Lower leg skin (tissue), 4 donors: ENCODE data around the gene HOXD13. TPM values are rescaled to one million over a fixed set of nuclear protein-coding genes. Genes with fewer than 3 reads are reported as not detected.
A peak's percentile ranks its signal among the peaks of the same experiment; 100 is the strongest.

ENCODE experiments used
- DNase-seq, 2 donors: peaks; one replicate each; pipeline ENCODE4 v3.0.0-alpha.2; 2019; ENCODE audit warnings: low spot score in 2 of 2
- H3K4me3 ChIP-seq: fragments of 200-600 bp; sonication (generic); 2 replicates; pipeline ENCODE4 v1.5.1; 2017; ENCODE audit warnings: mild to moderate bottlenecking, low read depth; ENCODE audit not compliant: poor library complexity, severe bottlenecking
- CTCF ChIP-seq, 3 donors: fragments of 450-650 bp; IDR thresholded peaks; one replicate each; pipeline ENCODE4 v1.5.1; 2016; ENCODE audit warnings: antibody characterized with exemption in 3 of 3, mild to moderate bottlenecking in 3 of 3, moderate library complexity in 2 of 3
- POLR2A ChIP-seq, 2 donors: fragments of 450-650 bp; IDR thresholded peaks; one replicate each; pipeline ENCODE4 v1.6.1; 2016 to 2017; ENCODE audit warnings: antibody characterized with exemption in 2 of 2, mild to moderate bottlenecking in 1 of 2, moderate library complexity in 1 of 2
- WGBS, 2 donors: methylation state at CpG; one replicate each; pipeline ENCODE4 v1.1.5; 2018; 5-methylcytosine and 5-hydroxymethylcytosine counted together
- intact Hi-C: fragments of 100-400 bp; cut with DNase I; formaldehyde crosslinking; loops from one replicate; pipeline ENCODE4 v1.15.0; 2023; ENCODE audit warnings: low total_unique reads
- total RNA-seq, 4 donors: library from RNA; depleted of rRNA; stranded (reverse); fragments of >200 nt; gene quantifications; one replicate each; pipeline ENCODE4 v1.1.0, GENCODE V29; 2016

Gene HOXD13
- total RNA-seq, 4 donors from 2014 or later: 0.10 TPM; not detected in 3

- DNase-seq: peak in 1 of 2 donors; percentile 89
- 2 to 3% methylated on average over 68 to 72 of the region's 85 CpGs for WGBS, 2 donors
- intact Hi-C loops: loop anchor here (5.0 kb wide), 1 partner anchor 1290 kb away; no protein-coding TSS in a partner anchor
- peak within 1 kb of the TSS; percentile 27 for H3K4me3 ChIP-seq
- TF ChIP-seq CTCF (IDR thresholded peaks at IDR 0.05) (no peak), POLR2A (IDR thresholded peaks at IDR 0.05) (no peak)
Measured at GRCh38 chr2:176106581-176107539, 14.3 kb downstream of the HOXD13 start, which contains the start of gene HOXD11. TSS of gene HOXD11 (plus strand) at chr2:176107280. CDS start at chr2:176107356, 76 bp downstream.

DNA sequence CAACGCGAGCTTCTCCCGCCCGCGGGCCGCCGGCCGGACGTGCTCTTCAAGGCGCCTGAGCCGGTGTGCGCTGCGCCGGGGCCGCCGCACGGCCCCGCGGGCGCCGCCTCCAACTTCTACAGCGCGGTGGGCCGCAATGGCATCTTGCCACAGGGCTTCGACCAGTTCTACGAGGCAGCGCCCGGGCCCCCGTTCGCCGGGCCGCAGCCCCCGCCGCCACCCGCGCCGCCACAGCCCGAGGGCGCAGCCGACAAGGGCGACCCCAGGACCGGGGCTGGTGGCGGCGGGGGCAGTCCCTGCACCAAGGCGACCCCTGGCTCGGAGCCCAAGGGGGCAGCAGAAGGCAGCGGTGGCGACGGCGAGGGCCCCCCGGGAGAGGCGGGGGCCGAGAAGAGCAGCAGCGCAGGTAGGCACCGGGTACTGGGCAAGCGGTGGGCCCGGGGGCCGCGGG is 15.2 kb downstream of the HOXD13 start:
- no peak for TF ChIP-seq POLR2A (IDR thresholded peaks at IDR 0.05)
- no peak for TF ChIP-seq CTCF (IDR thresholded peaks at IDR 0.05)
- intact Hi-C loops: loop anchor here (5.0 kb wide), 1 partner anchor 1290 kb away; no protein-coding TSS in a partner anchor
- H3K4me3 ChIP-seq: no peak overlapping the region
- 0 to 10% methylated on average over 2 to 8 of the region's 59 CpGs for WGBS, 2 donors
- peak in 1 of 2 donors; percentile 76 for DNase-seq

DNA sequence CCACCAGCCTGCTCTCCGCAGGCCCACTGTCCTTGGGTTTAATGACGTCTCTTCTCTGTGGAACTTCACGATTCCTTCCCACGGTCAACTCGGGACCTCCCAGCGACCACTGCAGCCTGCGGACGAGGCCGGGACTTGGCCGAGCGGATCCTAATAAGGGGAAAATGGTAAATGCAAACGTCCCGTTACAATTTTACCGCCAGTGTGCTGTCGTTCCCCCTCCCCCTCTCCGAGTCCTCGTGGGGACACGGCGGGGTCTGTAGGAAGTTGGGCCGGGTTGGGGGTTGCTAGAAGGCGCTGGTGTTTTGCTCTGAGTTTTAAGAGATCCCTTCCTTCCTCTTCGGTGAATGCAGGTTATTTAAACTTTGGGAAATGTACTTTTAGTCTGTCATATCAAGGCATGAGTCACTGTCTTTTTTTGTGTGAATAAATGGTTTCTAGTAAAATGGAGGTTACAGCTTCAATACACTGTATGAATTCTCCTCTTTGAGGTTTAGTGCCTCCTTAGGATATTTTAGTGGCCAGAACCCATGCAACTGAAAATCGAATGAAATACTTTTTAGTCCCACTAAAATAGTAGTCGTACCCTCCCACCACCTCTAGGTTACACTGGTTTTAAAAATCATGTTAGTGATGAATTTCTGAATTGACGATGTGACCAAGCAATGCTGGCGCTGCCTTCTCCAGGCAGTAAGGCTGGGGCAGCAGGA is 16.8 kb downstream of the HOXD13 start:
- TF ChIP-seq CTCF (IDR thresholded peaks at IDR 0.05) (no peak), POLR2A (IDR thresholded peaks at IDR 0.05) (no peak)
- intact Hi-C loops: loop anchor here (5.0 kb wide), 1 partner anchor 1288 kb away; no protein-coding TSS in a partner anchor
- no peak for DNase-seq
- H3K4me3 ChIP-seq: no peak overlapping the region
- 29 to 48% methylated on average over 26 of the region's 26 CpGs for WGBS, 2 donors

DNA sequence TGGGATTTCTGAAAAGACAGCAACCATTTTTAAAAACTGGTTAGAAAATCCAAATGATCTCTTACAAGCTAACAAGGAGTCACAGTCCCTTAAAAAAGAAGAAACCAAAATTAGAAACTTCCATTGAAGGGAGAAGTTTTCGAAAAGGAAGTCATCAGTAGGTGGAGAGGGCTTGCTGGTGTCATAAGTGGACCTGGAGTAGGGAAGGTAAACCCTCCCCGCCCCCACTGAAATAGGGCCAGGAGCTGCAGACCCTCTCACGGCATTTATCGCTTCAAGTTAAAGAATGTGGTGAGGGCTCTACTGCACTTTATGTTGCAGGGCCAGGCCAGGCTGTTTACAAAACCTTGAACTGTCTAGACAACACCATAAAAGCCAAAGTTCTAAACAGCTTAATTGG is 17.4 kb downstream of the HOXD13 start:
- intact Hi-C loops: loop anchor here (5.0 kb wide), 1 partner anchor 1287 kb away; no protein-coding TSS in a partner anchor
- H3K4me3 ChIP-seq: no peak overlapping the region
- TF ChIP-seq CTCF (IDR thresholded peaks at IDR 0.05) (no peak), POLR2A (IDR thresholded peaks at IDR 0.05) (no peak)
- DNase-seq: peak in 1 of 2 donors; percentile 70
- 44 to 54% methylated on average over 4 of the region's 4 CpGs for WGBS, 2 donors

DNA sequence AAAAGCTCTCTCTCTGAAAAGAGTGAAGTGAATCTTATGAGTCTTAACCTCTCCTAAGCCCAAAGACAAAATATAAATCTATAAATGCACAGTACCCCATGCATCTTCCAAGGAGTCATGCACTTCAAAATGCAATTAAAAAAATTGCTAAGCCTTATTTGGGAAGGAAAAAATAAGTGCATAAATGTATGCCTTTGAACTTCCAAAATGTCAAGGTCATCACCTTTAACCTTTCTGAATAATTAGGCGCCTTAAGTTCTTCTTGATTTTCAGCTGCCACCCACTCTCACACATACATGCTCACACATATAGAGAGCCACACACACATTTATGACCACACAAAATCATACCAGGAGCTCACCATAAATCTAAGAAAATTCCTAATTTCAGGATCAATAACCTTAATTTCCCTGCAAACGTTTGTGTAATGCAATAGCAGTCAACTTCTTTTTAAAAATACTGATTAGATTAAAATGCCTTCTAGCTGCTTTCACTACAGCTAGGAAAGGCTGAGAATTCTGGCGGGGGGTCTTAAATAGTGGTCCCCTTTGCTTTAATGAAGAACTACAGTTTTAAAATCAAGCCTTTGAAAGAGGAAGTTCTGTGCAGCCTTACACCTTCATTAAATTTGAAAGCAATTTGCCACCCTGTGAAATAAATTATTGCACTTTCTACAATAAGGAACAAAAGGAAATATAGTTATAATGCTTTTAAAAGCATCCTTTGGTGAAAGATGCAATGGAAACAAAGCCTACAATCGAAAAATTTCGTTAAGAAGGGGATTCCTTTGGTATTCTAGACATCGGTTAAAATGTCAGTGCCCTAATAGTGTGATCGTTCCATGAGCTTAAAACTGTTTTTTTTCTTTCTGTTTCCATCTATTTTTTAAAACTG is 18.1 kb downstream of the HOXD13 start:
- TF ChIP-seq CTCF (IDR thresholded peaks at IDR 0.05) (no peak), POLR2A (IDR thresholded peaks at IDR 0.05) (no peak)
- WGBS, 2 donors: 35 to 37% methylated on average over 7 of the region's 7 CpGs
- intact Hi-C loops: no loop called here
- no peak overlapping the region for H3K4me3 ChIP-seq
- no peak for DNase-seq
